Thyroid gland (tissue), 4 donors: ENCODE measurements around the gene CFAP43. TPM values are rescaled to one million over a fixed set of nuclear protein-coding genes. Genes with fewer than 3 reads are reported as not detected.

Experiments used
- DNase-seq, 2 donors: peaks; one replicate each; pipeline ENCODE4 v3.0.0-alpha.2; 2019
- H3K27ac ChIP-seq, 3 donors: fragments of 200-600 bp; sonication (generic); 1 replicate in 2 of 3; 2 replicates in 1 of 3; pipeline ENCODE4 v1.5.1; 2016 to 2019; ENCODE audit warnings: mild to moderate bottlenecking in 1 of 3, moderate library complexity in 1 of 3
- H3K27me3 ChIP-seq: fragments of 200-600 bp; sonication (generic); one replicate; pipeline ENCODE4 v1.5.1; 2019
- H3K36me3 ChIP-seq, 2 donors: fragments of 200-600 bp; sonication (generic); one replicate each; pipeline ENCODE4 v1.5.1; 2016 to 2019
- H3K4me1 ChIP-seq, 2 donors: fragments of 200-600 bp; sonication (generic); one replicate each; pipeline ENCODE4 v1.5.1; 2017 to 2019
- H3K4me3 ChIP-seq, 3 donors: fragments of 200-600 bp; sonication (generic); replicated peaks in 1 of 3; 1 replicate in 2 of 3; 2 replicates in 1 of 3; pipeline ENCODE4 v1.5.1; 2016; ENCODE audit warnings: mild to moderate bottlenecking in 1 of 3
- H3K9me3 ChIP-seq: fragments of 200-600 bp; sonication (generic); one replicate; pipeline ENCODE4 v1.5.1; 2017
- POLR2A ChIP-seq, 2 donors: fragments of 450-650 bp; IDR thresholded peaks; one replicate each; pipeline ENCODE4 v1.6.1; 2017; ENCODE audit warnings: antibody characterized with exemption in 2 of 2, mild to moderate bottlenecking in 2 of 2, moderate library complexity in 1 of 2
- WGBS, 2 donors: methylation state at CpG; one replicate each; pipeline ENCODE4 v1.1.5; 2017; 5-methylcytosine and 5-hydroxymethylcytosine counted together
- intact Hi-C: fragments of 100-400 bp; cut with DNase I; formaldehyde crosslinking; loops from one replicate; pipeline ENCODE4 v1.15.1; 2023
- total RNA-seq, 4 donors: library from RNA; depleted of rRNA; stranded (reverse); fragments of >200 nt; gene quantifications; one replicate each; pipeline ENCODE4 v1.2.3, GENCODE V29; 2016
- TF ChIP-seq, protein P1 (sequence below), 6 experiments: fragments of 200-600 bp in 3 of 6; fragments of 450-650 bp in 3 of 6; sonication (generic) in 3 of 6; IDR thresholded peaks; one replicate each; pipeline ENCODE4 v1.5.1; 2016 to 2019; ENCODE audit warnings: antibody characterized with exemption in 6 of 6, mild to moderate bottlenecking in 2 of 6, inconsistent platforms in 1 of 6, moderate library complexity in 1 of 6

The CFAP43 gene
- total RNA-seq, 4 donors from 2014 or later, result 8.2 to 16.9 (median 11.5) TPM

DNA sequence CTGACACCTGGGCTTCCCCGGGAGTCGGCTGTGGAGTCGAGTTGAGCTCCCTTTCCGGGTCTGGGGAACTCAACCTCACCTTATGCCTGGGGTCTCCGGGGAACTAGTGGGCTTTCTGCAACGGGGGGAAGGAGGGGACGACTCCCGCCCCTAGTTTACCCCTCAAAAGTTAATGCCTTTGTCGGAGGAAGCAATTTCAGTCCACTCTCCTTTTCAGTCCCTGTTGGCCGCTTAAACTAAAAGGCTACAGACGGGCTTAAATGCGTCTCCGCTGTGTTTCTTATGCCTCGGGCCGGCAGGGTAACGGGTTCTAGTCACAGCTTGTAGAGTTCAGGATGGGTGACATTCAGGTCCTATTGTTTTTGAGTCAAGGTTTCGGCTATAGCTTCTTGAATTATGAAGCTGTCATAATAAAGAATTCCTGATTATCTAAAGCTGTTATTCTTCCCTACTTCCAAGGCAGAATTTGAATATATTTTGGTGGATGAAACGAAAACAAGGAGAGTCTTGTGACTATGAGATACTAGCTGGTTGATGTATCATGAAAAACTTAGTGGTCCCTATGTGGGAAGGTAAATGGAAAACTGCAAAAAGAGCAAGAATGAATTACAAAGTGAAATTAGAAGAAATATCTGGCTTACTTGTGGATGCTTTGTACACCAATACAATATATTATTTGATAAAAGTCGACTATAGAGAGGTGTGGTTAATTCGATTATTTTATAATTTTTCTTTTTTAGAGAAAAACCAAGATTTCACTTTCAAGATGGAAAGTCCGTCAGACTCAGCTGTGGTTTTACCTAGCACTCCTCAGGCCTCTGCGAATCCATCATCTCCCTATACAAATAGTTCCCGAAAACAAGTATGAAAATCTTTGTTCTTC lies 109.7 kb downstream of the CFAP43 start:
- DNase-seq, result no peak
- Histone ChIP-seq H3K9me3 (no peaks in the 10 kb centered on the region), H3K27me3 (no peaks in the 10 kb centered on the region), H3K27ac (peak overlapping the region; percentile 59 to 99 (median 88)), H3K36me3 (no peaks in the 10 kb centered on the region), H3K4me1 (peaks cover 5 to 39% of the 10 kb centered on the region in 2 donors), H3K4me3 (peak overlapping the region; percentile 24 to 62 (median 49))
- intact Hi-C loops, result no loop called here
- 20 to 21% methylated on average over 23 of the region's 23 CpGs for whole genome bisulfite sequencing, 2 donors
- peak in 1 of 2 donors; percentile 12 for TF ChIP-seq POLR2A (IDR thresholded peaks at IDR 0.05)
- TF ChIP-seq, protein P1, sequence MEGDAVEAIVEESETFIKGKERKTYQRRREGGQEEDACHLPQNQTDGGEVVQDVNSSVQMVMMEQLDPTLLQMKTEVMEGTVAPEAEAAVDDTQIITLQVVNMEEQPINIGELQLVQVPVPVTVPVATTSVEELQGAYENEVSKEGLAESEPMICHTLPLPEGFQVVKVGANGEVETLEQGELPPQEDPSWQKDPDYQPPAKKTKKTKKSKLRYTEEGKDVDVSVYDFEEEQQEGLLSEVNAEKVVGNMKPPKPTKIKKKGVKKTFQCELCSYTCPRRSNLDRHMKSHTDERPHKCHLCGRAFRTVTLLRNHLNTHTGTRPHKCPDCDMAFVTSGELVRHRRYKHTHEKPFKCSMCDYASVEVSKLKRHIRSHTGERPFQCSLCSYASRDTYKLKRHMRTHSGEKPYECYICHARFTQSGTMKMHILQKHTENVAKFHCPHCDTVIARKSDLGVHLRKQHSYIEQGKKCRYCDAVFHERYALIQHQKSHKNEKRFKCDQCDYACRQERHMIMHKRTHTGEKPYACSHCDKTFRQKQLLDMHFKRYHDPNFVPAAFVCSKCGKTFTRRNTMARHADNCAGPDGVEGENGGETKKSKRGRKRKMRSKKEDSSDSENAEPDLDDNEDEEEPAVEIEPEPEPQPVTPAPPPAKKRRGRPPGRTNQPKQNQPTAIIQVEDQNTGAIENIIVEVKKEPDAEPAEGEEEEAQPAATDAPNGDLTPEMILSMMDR (IDR thresholded peaks at IDR 0.05), result peak in 1 of 6 experiments; percentile 23

DNA sequence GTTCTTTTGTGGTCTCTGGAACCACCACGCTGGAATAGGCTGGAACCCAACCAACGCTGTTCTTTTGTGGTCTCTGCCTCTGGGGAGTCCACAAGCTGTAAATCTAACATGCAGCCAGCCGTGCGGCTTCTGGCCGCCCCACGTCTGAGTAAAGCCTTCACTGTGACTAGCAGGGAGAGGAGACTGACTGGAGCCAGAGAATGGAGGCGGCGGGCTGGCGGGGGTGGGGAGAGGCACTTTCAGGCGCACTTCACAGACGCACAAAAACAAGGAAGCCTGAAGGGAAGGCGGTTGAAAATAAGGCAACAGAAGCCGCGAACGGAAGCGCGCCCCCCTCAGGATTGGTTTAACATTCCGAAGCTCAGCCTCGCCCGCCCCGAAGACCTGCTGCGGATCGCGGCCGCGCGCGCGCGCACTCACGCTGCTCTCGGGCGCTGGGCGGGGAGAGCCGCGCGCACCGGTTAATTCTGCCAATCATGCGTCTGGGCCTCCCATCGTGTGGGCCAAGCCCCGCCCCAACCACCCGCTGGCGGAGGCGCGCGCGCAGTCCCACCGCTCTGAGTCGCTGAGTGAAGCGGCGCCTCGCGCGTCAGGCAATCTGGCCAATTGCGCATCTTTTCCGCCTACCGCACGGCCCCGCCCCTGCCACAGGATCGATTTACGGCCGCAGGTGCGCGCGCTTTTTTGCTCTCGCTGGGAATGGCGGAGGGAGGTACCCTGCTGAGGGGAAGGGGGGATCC lies 110.5 kb downstream of the CFAP43 start, which contains the start of gene SFR1:
TSS of gene SFR1 (plus strand) at position 687 of the 740 bp plus-strand sequence. CDS start at position 700, 13 bp downstream.
- peak within 1 kb of the TSS; percentile 98 to 99 (median 99) for H3K27ac ChIP-seq
- peak; percentile 99 for DNase-seq
- peaks cover 0 to 34% of the 10 kb centered on the region in 2 donors for H3K4me1 ChIP-seq
- TF ChIP-seq, protein P1 (IDR thresholded peaks at IDR 0.05), result peak in 5 of 6 experiments; percentile 41 to 67 (median 52)
- TF ChIP-seq POLR2A (IDR thresholded peaks at IDR 0.05), result peak; percentile 79 to 97
- H3K4me3 ChIP-seq, result peak within 1 kb of the TSS; percentile 24 to 62 (median 49)
- no peaks in the 10 kb centered on the region for H3K27me3 ChIP-seq
- WGBS, 2 donors, result 0% methylated on average over 26 to 44 of the region's 67 CpGs
- H3K36me3 ChIP-seq, result no peaks in the 10 kb centered on the region
- intact Hi-C loops, result no loop called here
- no peaks in the 10 kb centered on the region for H3K9me3 ChIP-seq

DNA sequence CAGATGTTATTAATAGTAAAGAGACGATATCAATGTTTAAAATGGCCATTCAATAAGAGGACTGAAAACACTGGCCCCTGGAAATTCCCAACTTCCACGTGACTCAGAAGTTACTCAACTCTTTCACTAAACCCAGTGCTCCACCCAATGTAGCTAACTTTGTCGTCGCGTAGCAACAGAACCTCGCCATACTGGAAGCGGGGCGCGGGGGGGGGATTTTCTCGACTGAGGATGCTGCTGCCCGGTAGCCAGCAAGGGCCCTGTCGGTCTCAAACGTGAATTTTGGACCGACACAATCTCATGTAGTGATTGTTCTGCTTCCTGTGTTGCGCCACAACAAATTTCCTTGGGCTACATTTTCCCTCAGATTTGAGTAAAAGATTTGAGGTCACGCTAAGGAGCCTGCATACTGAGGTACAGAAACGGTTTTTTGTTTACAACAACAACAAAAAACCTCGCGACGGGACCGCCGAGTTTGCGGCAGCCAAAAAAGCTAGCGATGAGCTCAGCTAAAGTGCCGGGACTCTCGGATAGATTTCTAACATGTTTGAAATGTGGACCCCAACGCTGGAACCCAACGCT lies 111.2 kb downstream of the CFAP43 start:
- Histone ChIP-seq H3K27me3 (no peaks in the 10 kb centered on the region), H3K36me3 (no peaks in the 10 kb centered on the region), H3K27ac (peak overlapping the region; percentile 98 to 99 (median 99)), H3K4me3 (peak overlapping the region; percentile 2 to 42 (median 22)), H3K9me3 (no peaks in the 10 kb centered on the region), H3K4me1 (peaks cover 0 to 32% of the 10 kb centered on the region in 2 donors)
- peak; percentile 92 to 93 for DNase-seq
- intact Hi-C loops, result no loop called here
- 0% methylated on average over 28 of the region's 28 CpGs for WGBS, 2 donors
- peak in 1 of 2 donors; percentile 45 for TF ChIP-seq POLR2A (IDR thresholded peaks at IDR 0.05)
- TF ChIP-seq, protein P1 (IDR thresholded peaks at IDR 0.05), result no peak

DNA sequence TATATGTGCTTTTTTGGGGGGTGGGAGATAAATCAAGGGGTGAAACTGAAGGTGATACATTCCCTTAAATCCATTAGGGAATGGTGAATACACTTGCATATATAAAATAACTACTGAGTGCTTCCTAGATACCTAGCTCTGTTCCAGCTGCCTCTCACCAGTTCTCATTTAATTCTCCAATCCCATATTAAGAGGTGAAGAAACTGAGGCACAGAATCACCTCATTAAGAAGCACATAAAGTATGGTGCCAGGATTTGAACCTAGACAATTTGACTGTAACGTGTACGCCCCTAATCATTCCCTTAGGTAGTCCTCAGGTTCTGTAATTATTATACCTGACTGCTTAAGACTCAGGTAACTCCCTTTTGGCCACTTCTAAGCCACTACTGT lies 111.7 kb downstream of the CFAP43 start:
- Histone ChIP-seq H3K27me3 (no peaks in the 10 kb centered on the region), H3K9me3 (no peaks in the 10 kb centered on the region), H3K36me3 (no peaks in the 10 kb centered on the region), H3K27ac (peak overlapping the region; percentile 98 to 99 (median 99)), H3K4me1 (peaks cover 0 to 32% of the 10 kb centered on the region in 2 donors), H3K4me3 (peak overlapping the region in 2 of 3 donors; percentile 22 to 42)
- TF ChIP-seq POLR2A (IDR thresholded peaks at IDR 0.05), result no peak
- TF ChIP-seq, protein P1 (IDR thresholded peaks at IDR 0.05), result no peak
- WGBS, 2 donors, result 49 to 51% methylated on average over 2 of the region's 2 CpGs
- no peak for DNase-seq
- intact Hi-C loops, result no loop called here
